Ramos (cell line): ENCODE data around the gene EHBP1.
"Not testable (repeated sequence)": the region's sequence is repeated elsewhere in the genome, so short reads cannot be mapped to it uniquely, and the experiment has no call there.

Experiments used
- in situ Hi-C: fragments of 300-500 bp; cut with MboI; formaldehyde crosslinking; loops from one replicate; pipeline ENCODE4 v1.14.3; 2022; ENCODE audit warnings: low sequenced_read_pairs; ENCODE audit not compliant: unreplicated experiment

The EHBP1 gene

GRCh38 chr2:62698653-62699052, 6.9 kb upstream of the EHBP1 start:
- in situ Hi-C loops, result no loop called here

DNA sequence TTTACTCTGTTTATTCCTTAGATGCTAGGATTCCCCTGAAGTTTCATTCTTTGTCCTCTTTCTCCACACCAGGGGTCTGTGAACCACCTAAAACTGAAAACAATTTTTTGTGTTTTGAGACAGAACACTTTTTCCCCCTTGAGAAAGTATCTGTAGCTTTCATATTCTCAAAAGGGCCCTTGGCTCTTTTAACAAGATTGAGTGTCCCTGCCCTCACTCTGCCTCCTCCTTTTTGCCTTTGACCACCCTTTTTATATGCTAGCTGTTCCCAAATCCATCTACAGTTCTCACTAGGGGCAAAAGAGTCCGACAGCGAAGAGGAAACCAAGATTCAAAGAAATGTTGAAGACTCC, 883 bp upstream of the EHBP1 start:
- in situ Hi-C loops, result no loop called here

DNA sequence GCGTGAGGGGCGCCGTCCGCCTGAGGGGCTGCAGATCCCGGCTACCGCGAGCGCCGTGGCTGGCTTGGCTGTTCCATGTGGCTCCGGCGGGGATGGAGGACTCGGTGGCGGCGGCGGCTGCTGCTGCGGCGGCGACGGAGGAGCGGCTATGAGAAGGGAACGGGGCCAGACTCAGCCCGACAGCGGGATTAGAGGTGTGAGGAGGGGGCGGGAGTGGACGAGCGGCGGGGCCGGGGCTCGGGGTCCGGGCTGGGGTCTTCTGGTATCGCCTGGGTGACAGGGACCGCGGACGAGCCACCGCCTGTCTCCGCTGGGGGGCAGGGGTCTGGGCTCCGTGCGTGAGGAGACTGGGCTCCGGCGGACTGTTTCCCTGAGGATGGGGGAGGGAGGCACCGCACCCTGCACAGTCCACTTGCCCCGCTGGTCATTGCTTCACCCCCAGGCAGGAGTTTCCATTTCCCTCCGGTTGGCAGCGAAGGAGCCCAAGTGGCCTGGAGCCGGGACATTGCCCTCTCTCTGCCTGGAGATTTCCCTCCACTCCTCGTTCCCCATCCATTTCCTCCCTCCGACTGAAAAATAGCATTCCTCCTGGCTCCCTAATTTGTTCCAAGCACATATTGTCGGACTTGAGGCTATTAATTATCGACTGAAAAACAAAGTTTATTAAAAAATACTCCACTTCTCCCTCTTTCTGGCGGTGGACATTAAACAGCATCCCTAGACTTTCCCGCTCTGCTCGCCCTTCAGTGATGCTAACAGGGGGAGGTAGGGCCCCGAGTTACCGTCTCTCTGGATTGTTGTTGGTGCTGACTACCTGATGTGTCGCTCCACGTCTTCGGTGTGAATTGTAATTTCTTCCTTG, 577 bp downstream of the EHBP1 start:
- in situ Hi-C loops, result no loop called here

GRCh38 chr2:62706721-62707521, 1.4 kb downstream of the EHBP1 start:
- in situ Hi-C loops, result no loop called here

- in situ Hi-C loops, result no loop called here
These were observed 3.2 kb downstream of the EHBP1 start for GRCh38 chr2:62708751-62709150.

- in situ Hi-C loops, result no loop called here
These were observed 6.5 kb downstream of the EHBP1 start for GRCh38 chr2:62711832-62712494.

- in situ Hi-C loops, result not testable (repeated sequence)
These were observed 7.7 kb downstream of the EHBP1 start for GRCh38 chr2:62713196-62713595.

DNA sequence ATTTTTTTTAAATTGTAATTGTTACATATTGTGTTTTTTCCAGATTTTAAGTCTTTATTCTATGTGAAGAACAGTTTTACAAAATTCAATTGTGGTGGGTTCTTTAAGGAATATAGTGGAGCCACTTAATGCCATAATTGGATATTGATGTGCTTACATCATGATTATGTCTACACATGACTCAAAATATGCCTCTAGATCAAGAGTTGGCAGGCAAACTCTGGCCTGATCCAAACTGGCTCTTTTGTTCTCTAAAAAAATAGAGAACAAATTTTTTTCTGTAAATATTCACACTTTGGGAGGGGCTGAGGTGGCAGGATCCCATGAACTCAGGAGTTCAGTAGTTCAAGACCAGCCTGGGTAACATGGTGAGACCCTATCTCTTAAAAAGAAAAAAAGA, 8.3 kb downstream of the EHBP1 start:
- in situ Hi-C loops, result no loop called here

DNA sequence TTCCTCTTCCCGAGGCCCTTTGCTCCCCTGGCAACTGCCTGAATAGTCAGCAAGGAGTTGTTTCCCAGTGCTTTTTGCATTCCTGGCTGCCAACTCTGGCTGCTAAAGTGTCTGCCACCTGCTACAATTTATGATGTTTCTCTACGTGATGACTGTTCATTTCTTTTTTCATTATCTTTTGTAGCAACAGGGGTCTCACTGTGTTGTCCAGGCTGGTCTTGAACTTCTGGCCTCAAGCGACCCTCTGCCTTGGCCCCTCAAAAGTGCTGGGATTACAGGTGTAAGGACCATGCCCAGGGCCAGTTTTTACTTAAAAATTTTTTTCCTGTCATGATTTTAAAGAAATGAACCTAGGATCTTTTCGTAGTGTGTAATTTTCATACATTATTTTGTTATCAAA, 11.3 kb downstream of the EHBP1 start:
- in situ Hi-C loops, result no loop called here

GRCh38 chr2:62717503-62718081, 12.1 kb downstream of the EHBP1 start:
- in situ Hi-C loops, result no loop called here

- in situ Hi-C loops, result no loop called here
These were observed 12.8 kb downstream of the EHBP1 start for GRCh38 chr2:62718225-62718822.

DNA sequence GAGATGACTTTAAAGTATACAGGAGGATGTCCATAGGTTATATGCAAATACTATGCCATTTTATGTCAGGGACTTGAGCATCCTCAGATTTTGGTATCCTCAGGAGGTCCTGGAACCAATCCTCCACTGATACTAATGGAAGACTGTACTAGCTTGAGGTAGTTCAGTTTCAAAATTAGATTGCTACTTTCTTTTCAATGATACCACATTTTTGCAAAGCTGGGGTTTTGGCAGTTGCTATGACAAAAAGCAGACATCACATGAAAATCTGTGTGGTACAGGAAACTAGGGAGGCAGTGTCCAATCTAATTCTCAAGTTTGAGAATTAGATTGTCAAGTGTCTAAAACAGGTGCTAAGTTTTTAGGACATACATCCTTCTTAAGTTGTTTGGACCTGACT, 14.2 kb downstream of the EHBP1 start:
- in situ Hi-C loops, result no loop called here

DNA sequence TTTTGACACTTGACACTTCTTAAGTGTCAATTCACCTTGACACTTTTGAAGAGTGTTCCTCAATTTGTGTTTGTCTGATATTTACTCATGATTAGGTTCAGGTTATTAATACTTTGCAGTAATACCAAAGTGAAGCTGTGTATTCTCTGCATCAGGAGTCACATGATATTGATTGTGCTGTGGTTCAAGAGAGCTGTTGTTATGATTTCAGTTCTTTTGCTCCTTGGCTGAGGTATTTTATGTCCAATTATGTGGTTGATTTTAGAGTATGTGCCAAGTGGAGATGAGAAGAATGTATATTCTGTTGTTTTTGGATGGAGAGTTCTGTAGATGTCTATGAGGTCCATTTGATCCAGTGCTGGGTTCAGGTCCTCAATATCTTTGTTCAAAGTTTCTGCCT, 17.2 kb downstream of the EHBP1 start:
- in situ Hi-C loops, result no loop called here

DNA sequence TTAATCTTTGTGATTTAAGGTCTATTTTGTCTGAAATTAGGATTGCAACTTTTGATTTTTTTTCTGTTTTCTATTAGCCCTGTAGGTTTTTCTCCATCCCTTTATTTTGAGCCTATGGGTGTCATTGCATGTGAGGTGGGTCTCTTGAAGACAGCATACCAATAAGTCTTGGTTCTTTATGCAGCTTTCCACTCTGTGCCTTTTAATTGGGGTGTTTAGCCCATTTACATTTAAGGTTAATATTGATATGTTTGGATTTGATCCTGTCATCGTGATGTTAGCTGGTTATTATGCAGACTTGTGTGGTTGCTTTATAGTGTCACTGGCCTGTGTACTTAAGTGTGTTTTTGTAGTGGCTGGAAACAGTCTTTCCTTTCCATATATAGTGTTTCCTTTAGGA, 17.7 kb downstream of the EHBP1 start:
- in situ Hi-C loops, result no loop called here

- in situ Hi-C loops, result no loop called here
These were observed 18.6 kb downstream of the EHBP1 start for GRCh38 chr2:62724106-62724505.

GRCh38 chr2:62724886-62725711, 19.6 kb downstream of the EHBP1 start:
- in situ Hi-C loops, result no loop called here

DNA sequence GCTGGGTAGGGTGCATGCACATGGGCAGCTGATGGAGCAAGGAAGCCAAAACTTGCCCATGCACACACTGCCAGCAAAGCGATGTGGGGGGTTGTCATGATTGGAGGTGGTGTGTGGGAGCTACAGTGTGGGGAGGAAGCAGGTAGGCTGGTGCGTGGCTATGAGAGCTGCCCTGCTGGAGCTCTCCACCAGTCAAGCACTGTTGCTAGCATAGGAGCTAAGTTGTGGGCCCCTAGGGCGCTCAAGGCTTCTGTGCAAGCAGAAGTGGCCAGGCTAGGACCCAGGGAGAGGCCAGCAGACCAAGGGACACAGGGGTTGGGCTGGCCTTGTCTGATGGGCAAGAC, 20.2 kb downstream of the EHBP1 start:
- in situ Hi-C loops, result no loop called here

DNA sequence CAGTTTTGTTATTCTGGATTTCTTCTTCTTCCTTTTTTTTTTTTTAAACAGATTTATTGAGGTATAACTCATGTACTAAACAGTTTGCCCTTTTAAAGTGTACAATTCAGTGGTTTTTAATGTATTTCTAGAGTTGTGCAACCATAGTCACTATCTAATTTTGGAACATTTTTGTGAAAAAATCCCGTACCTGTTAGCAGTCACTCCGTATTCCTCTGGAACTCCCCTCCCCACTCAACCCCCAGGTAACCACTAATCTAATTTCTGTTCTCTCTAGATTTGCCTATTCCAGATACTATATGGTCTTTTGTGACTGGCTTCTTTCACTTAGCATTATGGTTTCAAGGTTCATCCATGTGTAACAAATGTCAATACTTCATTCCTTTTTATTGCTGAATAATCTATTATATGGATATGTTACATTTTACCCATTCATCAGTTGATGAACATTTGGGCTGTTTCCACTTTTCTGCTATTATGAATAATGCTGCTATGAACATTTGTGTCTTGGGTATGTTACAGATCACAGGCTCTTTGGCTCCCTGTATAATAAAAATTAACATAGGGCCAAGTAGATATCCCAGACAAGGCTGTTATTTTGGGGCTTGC, 21.9 kb downstream of the EHBP1 start:
- in situ Hi-C loops, result no loop called here

GRCh38 chr2:62727876-62728566, 22.5 kb downstream of the EHBP1 start:
- in situ Hi-C loops, result no loop called here
